ENCODE data around the gene SETD1A. TPM values are rescaled to one million over a fixed set of nuclear protein-coding genes. Genes with fewer than 3 reads are reported as not detected.

SETD1A gene
- total RNA-seq, 1 donor from 2014 or later = 3.2 TPM

DNA sequence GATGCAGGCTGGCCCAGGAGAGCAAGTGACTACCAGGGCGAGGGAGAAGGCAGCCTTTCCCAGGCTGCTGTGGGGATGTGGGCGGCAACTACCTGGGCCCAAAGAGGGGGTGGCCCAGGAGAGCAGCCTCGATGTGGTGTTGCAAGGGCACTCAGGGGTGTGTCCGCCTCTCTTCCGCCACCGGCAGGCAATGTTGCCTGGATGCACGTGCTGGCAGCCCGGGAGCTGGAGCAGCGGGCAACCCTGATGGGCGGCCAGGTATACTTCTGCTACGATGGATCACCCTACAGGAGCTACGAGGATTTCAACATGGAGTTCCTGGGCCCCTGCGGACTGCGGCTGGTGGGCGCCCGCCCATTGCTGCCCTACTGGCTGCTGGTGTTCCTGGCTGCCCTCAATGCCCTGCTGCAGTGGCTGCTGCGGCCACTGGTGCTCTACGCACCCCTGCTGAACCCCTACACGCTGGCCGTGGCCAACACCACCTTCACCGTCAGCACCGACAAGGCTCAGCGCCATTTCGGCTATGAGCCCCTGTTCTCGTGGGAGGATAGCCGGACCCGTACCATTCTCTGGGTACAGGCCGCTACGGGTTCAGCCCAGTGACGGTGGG, 30.1 kb downstream of the SETD1A start:
- Histone ChIP-seq H4K20me1 (ENCODE audit: low read depth) (peaks cover 4% of the 10 kb centered on the region), H3K36me3 (no peaks in the 10 kb centered on the region), H3K4me2 (no peak overlapping the region), H3K4me1 (no peaks in the 10 kb centered on the region), H3K27ac (no peak overlapping the region), H3K4me3 (no peak overlapping the region), H3K9me3 (ENCODE audit: low read depth) (no peaks in the 10 kb centered on the region), H3K9ac (no peak overlapping the region), H3K79me2 (ENCODE audit: low read depth) (no peaks in the 10 kb centered on the region), H2AFZ (replicated peaks) (no peak overlapping the region), H3K27me3 (no peaks in the 10 kb centered on the region), H3F3A (ENCODE audit: low read depth) (peaks cover 10% of the 10 kb centered on the region)
- no peaks in the 10 kb centered on the region for H3K9me3 Mint-ChIP-seq
- no peak for DNase-seq (ENCODE audit: low spot score)
- H3K36me3 Mint-ChIP-seq = peaks cover 4% of the 10 kb centered on the region
- peaks cover 10% of the 10 kb centered on the region for H3K27me3 Mint-ChIP-seq (ENCODE audit: insufficient read depth, low read depth)
- TF ChIP-seq EZH2phosphoT487 (IDR thresholded peaks at IDR 0.05) (no peak), EZH2 (IDR thresholded peaks at IDR 0.05) (no peak)
- TF ChIP-seq, protein P1, sequence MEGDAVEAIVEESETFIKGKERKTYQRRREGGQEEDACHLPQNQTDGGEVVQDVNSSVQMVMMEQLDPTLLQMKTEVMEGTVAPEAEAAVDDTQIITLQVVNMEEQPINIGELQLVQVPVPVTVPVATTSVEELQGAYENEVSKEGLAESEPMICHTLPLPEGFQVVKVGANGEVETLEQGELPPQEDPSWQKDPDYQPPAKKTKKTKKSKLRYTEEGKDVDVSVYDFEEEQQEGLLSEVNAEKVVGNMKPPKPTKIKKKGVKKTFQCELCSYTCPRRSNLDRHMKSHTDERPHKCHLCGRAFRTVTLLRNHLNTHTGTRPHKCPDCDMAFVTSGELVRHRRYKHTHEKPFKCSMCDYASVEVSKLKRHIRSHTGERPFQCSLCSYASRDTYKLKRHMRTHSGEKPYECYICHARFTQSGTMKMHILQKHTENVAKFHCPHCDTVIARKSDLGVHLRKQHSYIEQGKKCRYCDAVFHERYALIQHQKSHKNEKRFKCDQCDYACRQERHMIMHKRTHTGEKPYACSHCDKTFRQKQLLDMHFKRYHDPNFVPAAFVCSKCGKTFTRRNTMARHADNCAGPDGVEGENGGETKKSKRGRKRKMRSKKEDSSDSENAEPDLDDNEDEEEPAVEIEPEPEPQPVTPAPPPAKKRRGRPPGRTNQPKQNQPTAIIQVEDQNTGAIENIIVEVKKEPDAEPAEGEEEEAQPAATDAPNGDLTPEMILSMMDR (IDR thresholded peaks at IDR 0.05) = no peak
- no peak overlapping the region for H3K4me3 Mint-ChIP-seq
- H3K27ac Mint-ChIP-seq = no peak overlapping the region
- H3K4me1 Mint-ChIP-seq = no peaks in the 10 kb centered on the region

DNA sequence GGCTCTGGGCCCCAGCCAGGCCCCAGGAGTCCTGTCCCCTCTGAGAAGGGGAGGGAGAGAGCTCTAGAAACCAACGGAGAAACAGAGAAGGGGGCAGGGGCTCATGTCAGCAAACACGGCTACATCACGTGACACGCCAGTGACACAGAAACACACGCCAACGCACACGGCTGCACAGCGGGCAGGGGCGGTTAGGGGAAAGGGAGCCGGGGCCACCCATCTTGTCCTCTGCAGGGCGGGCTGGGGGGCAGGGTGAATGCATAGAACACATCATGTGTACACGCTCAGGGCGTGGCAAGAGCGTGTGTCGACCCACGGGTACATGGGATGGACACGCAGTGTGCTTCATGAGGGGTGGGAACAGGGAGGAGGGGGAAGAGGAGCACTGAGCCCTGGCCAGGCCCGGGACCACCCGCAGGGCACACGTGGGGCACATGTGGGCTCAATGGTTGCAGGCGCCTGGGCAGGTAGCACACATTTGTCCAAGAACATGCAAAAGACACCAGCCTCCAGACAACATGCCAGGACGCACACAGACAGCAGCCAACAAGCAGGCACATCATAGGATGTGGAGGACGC, 32.0 kb downstream of the SETD1A start:
- H3K27me3 Mint-ChIP-seq (ENCODE audit: insufficient read depth, low read depth) = peaks cover 9% of the 10 kb centered on the region
- no peaks in the 10 kb centered on the region for H3K27me3 ChIP-seq
- H3K9me3 Mint-ChIP-seq = no peaks in the 10 kb centered on the region
- H3K4me2 ChIP-seq = no peak overlapping the region
- no peak overlapping the region for H3K27ac Mint-ChIP-seq
- no peaks in the 10 kb centered on the region for H3K36me3 ChIP-seq
- no peaks in the 10 kb centered on the region for H3K9me3 ChIP-seq (ENCODE audit: low read depth)
- H3K36me3 Mint-ChIP-seq = no peaks in the 10 kb centered on the region
- no peaks in the 10 kb centered on the region for H3K79me2 ChIP-seq (ENCODE audit: low read depth)
- H3K9ac ChIP-seq = no peak overlapping the region
- peaks cover 3% of the 10 kb centered on the region for H4K20me1 ChIP-seq (ENCODE audit: low read depth)
- H3K4me1 ChIP-seq = no peaks in the 10 kb centered on the region
- H3K4me1 Mint-ChIP-seq = no peaks in the 10 kb centered on the region
- no peak overlapping the region for H3K4me3 Mint-ChIP-seq
- H3F3A ChIP-seq (ENCODE audit: low read depth) = peaks cover 3% of the 10 kb centered on the region
- H3K27ac ChIP-seq = no peak overlapping the region
- H2AFZ ChIP-seq (replicated peaks) = no peak overlapping the region
- TF ChIP-seq EZH2phosphoT487 (IDR thresholded peaks at IDR 0.05) (no peak), EZH2 (IDR thresholded peaks at IDR 0.05) (no peak)
- TF ChIP-seq, protein P1 (IDR thresholded peaks at IDR 0.05) = no peak
- DNase-seq (ENCODE audit: low spot score) = no peak
- no peak overlapping the region for H3K4me3 ChIP-seq

DNA sequence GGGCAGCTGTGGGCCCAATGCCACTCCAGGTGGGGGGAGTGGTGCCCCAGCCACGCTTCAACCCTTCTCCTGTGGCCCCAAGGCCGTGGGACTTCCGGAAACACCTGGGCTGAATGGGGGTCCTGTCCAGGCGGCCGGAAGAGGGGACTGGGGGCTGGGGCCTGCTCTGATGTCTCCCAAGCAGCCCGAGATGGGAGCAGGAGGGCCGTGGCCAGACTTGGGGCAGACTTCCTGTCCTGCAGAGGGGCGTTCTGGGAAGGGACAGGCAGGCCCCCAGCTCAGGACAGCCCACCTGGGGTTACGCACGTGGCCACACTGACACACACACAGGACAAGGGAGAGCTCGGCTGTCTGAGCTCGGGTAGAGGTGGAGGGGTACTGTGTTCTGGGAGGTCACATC, 32.6 kb downstream of the SETD1A start:
- no peak for DNase-seq (ENCODE audit: low spot score)
- no peak overlapping the region for H3K4me3 Mint-ChIP-seq

More for the DNA sequence above, 32.6 kb downstream of the SETD1A start:
- Mint-ChIP-seq H3K27ac (no peak overlapping the region), H3K36me3 (no peaks in the 10 kb centered on the region), H3K9me3 (no peaks in the 10 kb centered on the region), H3K27me3 (ENCODE audit: insufficient read depth, low read depth) (peaks cover 9% of the 10 kb centered on the region), H3K4me1 (no peaks in the 10 kb centered on the region)
- no peak overlapping the region for H3K4me3 ChIP-seq
- H3K9me3 ChIP-seq (ENCODE audit: low read depth) = no peaks in the 10 kb centered on the region
- no peaks in the 10 kb centered on the region for H4K20me1 ChIP-seq (ENCODE audit: low read depth)
- H2AFZ ChIP-seq (replicated peaks) = no peak overlapping the region
- no peaks in the 10 kb centered on the region for H3K4me1 ChIP-seq
- no peaks in the 10 kb centered on the region for H3K27me3 ChIP-seq
- no peak overlapping the region for H3K4me2 ChIP-seq
- no peaks in the 10 kb centered on the region for H3K79me2 ChIP-seq (ENCODE audit: low read depth)
- H3K27ac ChIP-seq = no peak overlapping the region
- H3K36me3 ChIP-seq = no peaks in the 10 kb centered on the region
- H3F3A ChIP-seq (ENCODE audit: low read depth) = peaks cover 2% of the 10 kb centered on the region
- TF ChIP-seq EZH2phosphoT487 (IDR thresholded peaks at IDR 0.05) = no peak
- TF ChIP-seq, protein P1 (IDR thresholded peaks at IDR 0.05) = no peak
- TF ChIP-seq EZH2 (IDR thresholded peaks at IDR 0.05) = no peak
- no peak overlapping the region for H3K9ac ChIP-seq
